K562 (cell line): ENCODE measurements around the gene TLDC2. TPM values are rescaled to one million over a fixed set of nuclear protein-coding genes. Genes with fewer than 3 reads are reported as not detected.

ENCODE experiments used
- ATAC-seq: fragments of 200-7000 bp; cut with Tn5 transposase; 3 replicates; pipeline ENCODE4 v1.9.1; 2020; ENCODE audit warnings: moderate library complexity
- BruUV-seq: library from RNA; stranded (reverse); fragments of 400-500 nt; replicated peaks from 2 replicates; lab custom pipeline; 2021; lab: Mats Ljungman, UMichigan
- CTCF ChIA-PET: fragments of 300-600 bp; formaldehyde crosslinking; extraction: SDS; loops from one replicate; lab custom pipeline; 2021; ENCODE audit warnings: low intra/inter-chr PET ratio; lab: Yijun Ruan, JAX
- POLR2A ChIA-PET: fragments of 300-600, 350-650 bp; sonication (Branson Sonifier 250); formaldehyde crosslinking; extraction: SDS; loops from one replicate; lab custom pipeline; 2021; ENCODE audit warnings: antibody characterized with exemption, inconsistent platforms; lab: Yijun Ruan, JAX
- DNase-seq, 4 experiments: peaks; one replicate each; pipeline versions ENCODE4 v3.0.0 to v3.0.0-alpha.2; 2011 to 2018; ENCODE audit warnings: low spot score in 3 of 4, mixed read lengths in 3 of 4; ENCODE audit errors: extremely low read depth in 1 of 4
- FAIRE-seq: peaks from 2 replicates; lab custom pipeline; 2011; peaks lifted over from hg19 to GRCh38; lab: Jason Lieb, UNC
- H2AFZ ChIP-seq: 2 replicates; pipeline ENCODE4 v1.6.0; 2011; ENCODE audit warnings: low read depth, low read length, control low read depth, inconsistent platforms
- H3K27ac ChIP-seq: fragments of 200-600 bp; 3 replicates; pipeline ENCODE4 v1.8.0; 2011; ENCODE audit warnings: low read depth, mild to moderate bottlenecking, control low read depth, inconsistent platforms, low read length, moderate library complexity, mixed read lengths; ENCODE audit errors: extremely low read depth
- H3K27me3 ChIP-seq, 2 experiments: fragments of 300-600 bp in 1 of 2; 2 replicates in 1 of 2; 3 replicates in 1 of 2; pipeline versions ENCODE4 v1.6.0 to v1.8.0; 2011; ENCODE audit warnings: inconsistent platforms in 2 of 2, low read length in 2 of 2, mild to moderate bottlenecking in 1 of 2, mixed read lengths in 1 of 2, moderate library complexity in 1 of 2; ENCODE audit not compliant: control insufficient read depth in 2 of 2, insufficient read depth in 2 of 2
- H3K36me3 ChIP-seq: fragments of 300-600 bp; 3 replicates; pipeline ENCODE4 v1.8.0; 2011; ENCODE audit warnings: mild to moderate bottlenecking, low read length, inconsistent platforms; ENCODE audit not compliant: control insufficient read depth, insufficient read depth
- H3K4me1 ChIP-seq, 2 experiments: fragments of 200-600 bp in 1 of 2; replicated peaks in 1 of 2; 2 replicates in 1 of 2; 3 replicates in 1 of 2; pipeline versions ENCODE4 v1.5.1 to v1.8.0; 2011; ENCODE audit warnings: inconsistent platforms in 2 of 2, low read length in 2 of 2, mild to moderate bottlenecking in 1 of 2, mixed read lengths in 1 of 2, moderate library complexity in 1 of 2; ENCODE audit not compliant: control insufficient read depth in 2 of 2, insufficient read depth in 2 of 2
- H3K4me2 ChIP-seq: 2 replicates; pipeline ENCODE4 v1.6.1; 2011; ENCODE audit warnings: low read length, control low read depth, inconsistent platforms, mixed read lengths; ENCODE audit not compliant: insufficient read depth
- H3K4me3 ChIP-seq: fragments of 200-600 bp; sonication (generic), shearing (Covaris generic); 2 replicates; pipeline ENCODE4 v1.5.1; 2016; ENCODE audit warnings: control low read depth, inconsistent platforms
- H3K79me2 ChIP-seq: fragments of 200-600 bp; 3 replicates; pipeline ENCODE4 v1.8.0; 2011; ENCODE audit warnings: low read length, inconsistent platforms; ENCODE audit not compliant: control insufficient read depth, insufficient read depth
- H3K9ac ChIP-seq, 2 experiments: 2 replicates each; pipeline versions ENCODE4 v1.6.0 to v1.6.1; 2011; ENCODE audit warnings: low read depth in 2 of 2, low read length in 2 of 2, control low read depth in 1 of 2, inconsistent platforms in 1 of 2, mild to moderate bottlenecking in 1 of 2, mixed read lengths in 1 of 2; ENCODE audit not compliant: insufficient read depth in 1 of 2
- H3K9me1 ChIP-seq: one replicate; pipeline ENCODE4 v1.6.0; 2011; ENCODE audit warnings: inconsistent platforms, mild to moderate bottlenecking, low read length, moderate library complexity; ENCODE audit not compliant: control insufficient read depth, insufficient read depth
- H3K9me3 ChIP-seq: replicated peaks from 2 replicates; pipeline ENCODE4 v1.5.1; 2011; ENCODE audit warnings: low read depth, low read length, inconsistent platforms; ENCODE audit not compliant: control insufficient read depth, insufficient read depth
- H4K20me1 ChIP-seq: replicated peaks from 2 replicates; pipeline ENCODE4 v1.6.1; 2011; ENCODE audit warnings: low read length, inconsistent platforms, mixed read lengths; ENCODE audit not compliant: control insufficient read depth, insufficient read depth
- CCNT2 ChIP-seq: IDR thresholded peaks from 2 replicates; pipeline ENCODE4 v1.6.1; 2011; ENCODE audit warnings: borderline replicate concordance, low read depth, mild to moderate bottlenecking, moderate library complexity, mixed read lengths, low read length; ENCODE audit not compliant: insufficient read length; ENCODE audit errors: extremely low read depth
- CEBPG ChIP-seq, 3 experiments: fragments of 200-800 bp in 1 of 3; sonication (Bioruptor generic) in 1 of 3; sonication (generic) in 1 of 3; formaldehyde crosslinking in 1 of 3; IDR thresholded peaks in 2 of 3; conservative IDR thresholded peaks in 1 of 3; 2 replicates each; pipeline versions ENCODE4 v1.6.1 to v1.8.0; 2016 to 2022; ENCODE audit warnings: missing compliant biosample characterization in 2 of 3, missing genetic modification characterization in 2 of 3, mild to moderate bottlenecking in 1 of 3, missing genetic modification reagents in 1 of 3
- L3MBTL2 ChIP-seq: fragments of 450-650 bp; IDR thresholded peaks from 2 replicates; pipeline ENCODE4 v1.6.1; 2016; ENCODE audit warnings: mild to moderate bottlenecking, moderate library complexity
- MYC ChIP-seq, 2 experiments: fragments of 250-450 bp in 1 of 2; sonication (Bioruptor Pico) in 1 of 2; IDR thresholded peaks; 2 replicates each; pipeline versions ENCODE4 v1.5.1 to v1.6.1; 2012 to 2021; ENCODE audit warnings: low read depth in 2 of 2, borderline replicate concordance in 1 of 2, improper control_type of control experiment in 1 of 2, low read length in 1 of 2, mild to moderate bottlenecking in 1 of 2, moderate library complexity in 1 of 2
- ZNF121 ChIP-seq: sonication (generic); formaldehyde crosslinking; conservative IDR thresholded peaks from 2 replicates; pipeline ENCODE4 v1.8.0; 2022; ENCODE audit warnings: missing genetic modification reagents
- WGBS: fragments of 100-300 bp; shearing (Covaris generic); methylation state at CpG from one replicate; pipeline ENCODE4 v1.1.6; 2016; ENCODE audit warnings: low coverage, mixed read lengths; ENCODE audit not compliant: insufficient coverage; ENCODE audit errors: missing lambda C conversion rate; 5-methylcytosine and 5-hydroxymethylcytosine counted together
- in situ Hi-C: fragments of 300-500 bp; cut with MboI; formaldehyde crosslinking; loops from 4 replicates; pipeline ENCODE4 v1.15.0; 2018; ENCODE audit warnings: inconsistent platforms, mixed read lengths
- intact Hi-C: fragments of 100-400 bp; cut with micrococcal nuclease; formaldehyde crosslinking; loops from 2 replicates; pipeline ENCODE4 v1.14.2; 2022
- polyA plus RNA-seq, 8 experiments: library from polyadenylated mRNA; depleted of rRNA in 4 of 8; stranded (reverse) in 5 of 8; unstranded in 3 of 8; fragments of >200 nt; fragmentation: Nextera tagmentation in 2 of 8; fragmentation: Illumina TruSeq in 1 of 8; extraction: Ambion mirVana in 2 of 8; extraction: Trizol in 1 of 8; gene quantifications; 2 replicates each; pipeline versions ENCODE4 v1.2.1 to v1.2.3, GENCODE V29; 2011 to 2014; ENCODE audit warnings: inconsistent platforms in 1 of 8, missing spikeins in 1 of 8
- total RNA-seq, 7 experiments: library from RNA; depleted of rRNA in 6 of 7; stranded (reverse); fragments of >200 nt in 6 of 7; fragmentation: Illumina TruSeq in 2 of 7; extraction: Trizol in 2 of 7; gene quantifications; 2 replicates each; pipeline versions ENCODE4 v1.2.1 to v1.2.3, GENCODE V29; 2011 to 2021; ENCODE audit warnings: low replicate concordance in 1 of 7
- TF ChIP-seq, protein P1 (sequence below): sonication (generic); formaldehyde crosslinking; IDR thresholded peaks from 2 replicates; pipeline ENCODE4 v1.8.0; 2023; ENCODE audit warnings: missing genetic modification reagents, mild to moderate bottlenecking, borderline replicate concordance
- TF ChIP-seq, protein P2 (sequence below): sonication (generic); formaldehyde crosslinking; IDR thresholded peaks from 2 replicates; pipeline ENCODE4 v1.9.0; 2022; ENCODE audit warnings: mild to moderate bottlenecking, missing genetic modification reagents
- TF ChIP-seq, protein P3 (sequence below): sonication (generic); formaldehyde crosslinking; IDR thresholded peaks from 2 replicates; pipeline ENCODE4 v1.9.0; 2022; ENCODE audit warnings: mild to moderate bottlenecking, missing genetic modification reagents

The TLDC2 gene
- total and polyA plus RNA-seq, 9 of the 15 experiments (the other 6 are each of a cell fraction or from before 2014, with no cell fraction given): not detected

DNA sequence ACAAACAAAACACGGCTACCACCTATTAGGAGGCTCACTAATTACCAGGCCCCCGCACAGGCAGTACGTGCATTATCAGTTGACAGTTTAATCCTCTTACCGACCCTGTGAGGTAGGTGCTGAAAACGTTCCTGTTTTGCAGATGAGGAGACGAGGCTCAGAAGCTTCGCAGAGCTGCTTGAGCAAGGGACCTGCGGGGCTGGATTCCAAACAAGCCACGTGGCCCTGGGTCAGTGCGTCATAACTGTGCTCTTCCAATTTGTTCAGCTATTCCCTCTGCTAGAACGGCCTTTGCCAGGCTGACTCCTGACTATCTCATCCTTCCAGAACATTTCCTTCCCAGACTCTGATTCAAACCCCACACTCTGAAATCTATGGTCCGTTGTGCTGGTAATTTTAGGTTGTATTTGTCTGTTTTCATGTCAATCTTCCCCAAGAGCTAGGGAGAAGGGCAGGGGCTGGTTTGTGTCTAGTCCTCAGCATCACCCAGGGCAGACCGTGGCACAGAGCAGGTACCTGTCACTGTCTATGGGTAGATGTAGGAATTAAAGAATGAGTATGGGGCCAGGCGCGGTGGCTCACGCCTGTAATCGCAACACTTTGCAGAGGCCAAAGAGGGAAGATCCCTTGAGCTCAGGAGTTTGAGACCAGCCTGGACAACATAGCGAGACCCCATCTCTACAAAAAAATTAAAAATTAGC is 28.8 kb upstream of the TLDC2 start:
- no peak overlapping the region; the same call in 1 of the 2 replicates for H3K4me2 ChIP-seq
- FAIRE-seq (peak; percentile 55), ATAC-seq (no peak), DNase-seq (no peak)
- peak overlapping the region in 1 of 2 experiments; percentile 59; a peak in 1 of 4 replicates for H3K9ac ChIP-seq
- ChIA-PET CTCF (no interaction called here), POLR2A (interaction anchor here (1.0 to 7.0 kb wide), 3 partner anchors 11 to 12 kb away, joined by 3 to 65 read pairs (median 5); a partner anchor contains a TSS)
- H3K4me3 ChIP-seq: no peak overlapping the region
- H3K4me1 ChIP-seq: peaks cover 13 to 27% of the 10 kb centered on the region in 2 experiments; a peak in 4 of 5 replicates
- H3K36me3 ChIP-seq: peaks cover 15% of the 10 kb centered on the region; the same call in 2 of the 3 replicates
- BruUV-seq: no TSS peak
- in situ Hi-C loops: no loop called here
- peaks cover 55% of the 10 kb centered on the region for H3K79me2 ChIP-seq
- H4K20me1 ChIP-seq: 0 out of 2 replicates have a peak, but pooled peaks cover 3% of the 10 kb centered on the region
- 52% methylated on average over 15 of the region's 18 CpGs for WGBS
- no peaks in the 10 kb centered on the region for H3K9me1 ChIP-seq
- peak overlapping the region; percentile 54; the same call in 1 of the 3 replicates for H3K27ac ChIP-seq
- peaks cover 3% of the 10 kb centered on the region; the same call in 1 of the 2 replicates for H3K9me3 ChIP-seq
- no peak for TF ChIP-seq CCNT2
- TF ChIP-seq, protein P1, sequence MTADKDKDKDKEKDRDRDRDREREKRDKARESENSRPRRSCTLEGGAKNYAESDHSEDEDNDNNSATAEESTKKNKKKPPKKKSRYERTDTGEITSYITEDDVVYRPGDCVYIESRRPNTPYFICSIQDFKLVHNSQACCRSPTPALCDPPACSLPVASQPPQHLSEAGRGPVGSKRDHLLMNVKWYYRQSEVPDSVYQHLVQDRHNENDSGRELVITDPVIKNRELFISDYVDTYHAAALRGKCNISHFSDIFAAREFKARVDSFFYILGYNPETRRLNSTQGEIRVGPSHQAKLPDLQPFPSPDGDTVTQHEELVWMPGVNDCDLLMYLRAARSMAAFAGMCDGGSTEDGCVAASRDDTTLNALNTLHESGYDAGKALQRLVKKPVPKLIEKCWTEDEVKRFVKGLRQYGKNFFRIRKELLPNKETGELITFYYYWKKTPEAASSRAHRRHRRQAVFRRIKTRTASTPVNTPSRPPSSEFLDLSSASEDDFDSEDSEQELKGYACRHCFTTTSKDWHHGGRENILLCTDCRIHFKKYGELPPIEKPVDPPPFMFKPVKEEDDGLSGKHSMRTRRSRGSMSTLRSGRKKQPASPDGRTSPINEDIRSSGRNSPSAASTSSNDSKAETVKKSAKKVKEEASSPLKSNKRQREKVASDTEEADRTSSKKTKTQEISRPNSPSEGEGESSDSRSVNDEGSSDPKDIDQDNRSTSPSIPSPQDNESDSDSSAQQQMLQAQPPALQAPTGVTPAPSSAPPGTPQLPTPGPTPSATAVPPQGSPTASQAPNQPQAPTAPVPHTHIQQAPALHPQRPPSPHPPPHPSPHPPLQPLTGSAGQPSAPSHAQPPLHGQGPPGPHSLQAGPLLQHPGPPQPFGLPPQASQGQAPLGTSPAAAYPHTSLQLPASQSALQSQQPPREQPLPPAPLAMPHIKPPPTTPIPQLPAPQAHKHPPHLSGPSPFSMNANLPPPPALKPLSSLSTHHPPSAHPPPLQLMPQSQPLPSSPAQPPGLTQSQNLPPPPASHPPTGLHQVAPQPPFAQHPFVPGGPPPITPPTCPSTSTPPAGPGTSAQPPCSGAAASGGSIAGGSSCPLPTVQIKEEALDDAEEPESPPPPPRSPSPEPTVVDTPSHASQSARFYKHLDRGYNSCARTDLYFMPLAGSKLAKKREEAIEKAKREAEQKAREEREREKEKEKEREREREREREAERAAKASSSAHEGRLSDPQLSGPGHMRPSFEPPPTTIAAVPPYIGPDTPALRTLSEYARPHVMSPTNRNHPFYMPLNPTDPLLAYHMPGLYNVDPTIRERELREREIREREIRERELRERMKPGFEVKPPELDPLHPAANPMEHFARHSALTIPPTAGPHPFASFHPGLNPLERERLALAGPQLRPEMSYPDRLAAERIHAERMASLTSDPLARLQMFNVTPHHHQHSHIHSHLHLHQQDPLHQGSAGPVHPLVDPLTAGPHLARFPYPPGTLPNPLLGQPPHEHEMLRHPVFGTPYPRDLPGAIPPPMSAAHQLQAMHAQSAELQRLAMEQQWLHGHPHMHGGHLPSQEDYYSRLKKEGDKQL (CRISPR knock-in tag): no peak
- TF ChIP-seq, protein P2, sequence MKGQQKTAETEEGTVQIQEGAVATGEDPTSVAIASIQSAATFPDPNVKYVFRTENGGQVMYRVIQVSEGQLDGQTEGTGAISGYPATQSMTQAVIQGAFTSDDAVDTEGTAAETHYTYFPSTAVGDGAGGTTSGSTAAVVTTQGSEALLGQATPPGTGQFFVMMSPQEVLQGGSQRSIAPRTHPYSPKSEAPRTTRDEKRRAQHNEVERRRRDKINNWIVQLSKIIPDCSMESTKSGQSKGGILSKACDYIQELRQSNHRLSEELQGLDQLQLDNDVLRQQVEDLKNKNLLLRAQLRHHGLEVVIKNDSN (CRISPR knock-in tag): peak; percentile 68
- 0 out of 2 replicates have a peak, but pooled peaks have one; percentile 24 for TF ChIP-seq MYC (IDR thresholded peaks at IDR 0.05; ENCODE audit: low read depth, low read length)
- no peak for TF ChIP-seq MYC (CRISPR knock-in tag; IDR thresholded peaks at IDR 0.05; ENCODE audit: borderline replicate concordance, low read depth)
- 0 out of 2 replicates have a peak, but pooled peaks have one; percentile 34 for TF ChIP-seq L3MBTL2
- TF ChIP-seq, protein P3, sequence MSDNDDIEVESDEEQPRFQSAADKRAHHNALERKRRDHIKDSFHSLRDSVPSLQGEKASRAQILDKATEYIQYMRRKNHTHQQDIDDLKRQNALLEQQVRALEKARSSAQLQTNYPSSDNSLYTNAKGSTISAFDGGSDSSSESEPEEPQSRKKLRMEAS (CRISPR knock-in tag): peak; percentile 73
- peak; percentile 40; the same call in 1 of the 2 replicates for TF ChIP-seq CEBPG (CRISPR knock-in tag; IDR thresholded peaks at IDR 0.05)
- TF ChIP-seq CEBPG (tag; conservative IDR thresholded peaks at IDR 0.05 in 1 of 2, IDR thresholded peaks at IDR 0.05 in 1 of 2): no peak
- peak; percentile 93 for TF ChIP-seq ZNF121 (CRISPR knock-in tag)
- intact Hi-C loops: no loop called here
- no peaks in the 10 kb centered on the region for H3K27me3 ChIP-seq
- H2AFZ ChIP-seq: 0 out of 2 replicates have a peak overlapping the region, but pooled peaks have one; percentile 40
